MM.1S (cell line): ENCODE data around the gene RUSF1.
"Not testable (repeated sequence)": the region's sequence is repeated elsewhere in the genome, so short reads cannot be mapped to it uniquely, and the experiment has no call there.

Experiments used
- CTCF ChIP-seq: fragments of 300-600 bp; sonication (generic); IDR thresholded peaks from 2 replicates; pipeline ENCODE4 v1.5.1; 2016; ENCODE audit warnings: antibody characterized with exemption, low read length, mixed read lengths
- EZH2 ChIP-seq: fragments of 300-600 bp; sonication (generic); optimal IDR thresholded peaks from 2 replicates; pipeline ENCODE3; 2017; ENCODE audit warnings: low read depth, mild to moderate bottlenecking, antibody characterized with exemption, low read length, mixed read lengths
- EZH2phosphoT487 ChIP-seq: fragments of 300-600 bp; sonication (generic); IDR thresholded peaks from 2 replicates; pipeline ENCODE4 v1.6.1; 2018; ENCODE audit warnings: antibody characterized with exemption, low read length

- TF ChIP-seq CTCF, EZH2phosphoT487, EZH2: not testable (repeated sequence)
These were observed 30.0 kb upstream of the RUSF1 start for GRCh38 chr16:31538243-31538598.
